ENCODE data around the gene UBTF.

DNA sequence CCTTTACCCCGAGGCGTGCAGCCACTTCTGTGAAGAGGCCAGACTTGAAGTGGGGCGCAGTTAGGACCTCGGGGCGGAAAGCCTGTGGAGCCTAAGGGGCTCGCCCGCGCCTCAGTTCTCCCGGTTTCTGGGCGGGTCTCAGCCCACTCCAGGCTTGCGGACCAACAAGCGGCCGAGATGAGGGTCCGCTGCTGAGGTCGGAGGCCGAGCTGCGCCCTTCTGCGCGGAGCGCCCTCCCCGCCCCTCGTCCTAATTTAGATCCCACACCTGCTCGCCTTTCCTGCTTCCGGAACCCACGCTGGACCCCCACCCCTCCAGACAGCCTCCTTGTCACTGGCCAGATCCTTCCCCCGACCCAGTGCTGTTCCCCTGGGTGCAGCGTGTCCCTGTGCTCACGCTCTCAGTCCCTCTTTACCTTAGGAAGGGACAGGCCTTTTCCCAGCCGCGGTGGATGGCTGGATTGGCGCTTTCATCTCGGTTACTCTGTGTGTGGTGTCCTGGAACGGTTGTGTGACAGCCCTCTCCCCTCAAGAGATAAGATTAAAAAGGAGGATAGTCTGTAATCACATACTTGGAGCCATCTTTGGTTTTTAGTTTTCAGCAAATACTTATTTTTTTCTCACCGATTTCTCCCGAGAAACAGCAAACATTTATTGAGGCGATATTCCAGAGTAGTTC is 18.9 kb downstream of the UBTF start:
- TF ChIP-seq, protein P1, sequence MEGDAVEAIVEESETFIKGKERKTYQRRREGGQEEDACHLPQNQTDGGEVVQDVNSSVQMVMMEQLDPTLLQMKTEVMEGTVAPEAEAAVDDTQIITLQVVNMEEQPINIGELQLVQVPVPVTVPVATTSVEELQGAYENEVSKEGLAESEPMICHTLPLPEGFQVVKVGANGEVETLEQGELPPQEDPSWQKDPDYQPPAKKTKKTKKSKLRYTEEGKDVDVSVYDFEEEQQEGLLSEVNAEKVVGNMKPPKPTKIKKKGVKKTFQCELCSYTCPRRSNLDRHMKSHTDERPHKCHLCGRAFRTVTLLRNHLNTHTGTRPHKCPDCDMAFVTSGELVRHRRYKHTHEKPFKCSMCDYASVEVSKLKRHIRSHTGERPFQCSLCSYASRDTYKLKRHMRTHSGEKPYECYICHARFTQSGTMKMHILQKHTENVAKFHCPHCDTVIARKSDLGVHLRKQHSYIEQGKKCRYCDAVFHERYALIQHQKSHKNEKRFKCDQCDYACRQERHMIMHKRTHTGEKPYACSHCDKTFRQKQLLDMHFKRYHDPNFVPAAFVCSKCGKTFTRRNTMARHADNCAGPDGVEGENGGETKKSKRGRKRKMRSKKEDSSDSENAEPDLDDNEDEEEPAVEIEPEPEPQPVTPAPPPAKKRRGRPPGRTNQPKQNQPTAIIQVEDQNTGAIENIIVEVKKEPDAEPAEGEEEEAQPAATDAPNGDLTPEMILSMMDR (tag by site-specific recombination; IDR thresholded peaks at IDR 0.05): peak; percentile 22; the same call in 1 of the 2 replicates
- TF ChIP-seq ZSCAN23 (tag by site-specific recombination; IDR thresholded peaks at IDR 0.05): no peak
- no peak for TF ChIP-seq ZNF138 (tag by site-specific recombination; IDR thresholded peaks at IDR 0.05; ENCODE audit: borderline replicate concordance)
- peak; percentile 53; the same call in 1 of the 2 replicates for TF ChIP-seq ZFP69B (tag by site-specific recombination; IDR thresholded peaks at IDR 0.05)
- TF ChIP-seq ZNF274 (IDR thresholded peaks at IDR 0.05; ENCODE audit: low read length): no peak
- TF ChIP-seq ZNF274 (tag by site-specific recombination; IDR thresholded peaks at IDR 0.05; ENCODE audit: borderline replicate concordance): no peak
- TF ChIP-seq, protein P2, sequence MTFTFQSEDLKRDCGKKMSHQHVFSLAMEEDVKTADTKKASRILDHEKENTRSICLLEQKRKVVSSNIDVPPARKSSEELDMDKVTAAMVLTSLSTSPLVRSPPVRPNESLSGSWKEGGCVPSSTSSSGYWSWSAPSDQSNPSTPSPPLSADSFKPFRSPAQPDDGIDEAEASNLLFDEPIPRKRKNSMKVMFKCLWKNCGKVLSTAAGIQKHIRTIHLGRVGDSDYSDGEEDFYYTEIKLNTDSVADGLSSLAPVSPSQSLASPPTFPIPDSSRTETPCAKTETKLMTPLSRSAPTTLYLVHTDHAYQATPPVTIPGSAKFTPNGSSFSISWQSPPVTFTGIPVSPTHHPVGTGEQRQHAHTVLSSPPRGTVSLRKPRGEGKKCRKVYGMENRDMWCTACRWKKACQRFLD (tag by site-specific recombination; IDR thresholded peaks at IDR 0.05): no peak
- no peak for TF ChIP-seq ZFP37 (tag by site-specific recombination; IDR thresholded peaks at IDR 0.05)
- no peak for TF ChIP-seq ZNF621 (tag by site-specific recombination; IDR thresholded peaks at IDR 0.05)
- TF ChIP-seq, protein P3, sequence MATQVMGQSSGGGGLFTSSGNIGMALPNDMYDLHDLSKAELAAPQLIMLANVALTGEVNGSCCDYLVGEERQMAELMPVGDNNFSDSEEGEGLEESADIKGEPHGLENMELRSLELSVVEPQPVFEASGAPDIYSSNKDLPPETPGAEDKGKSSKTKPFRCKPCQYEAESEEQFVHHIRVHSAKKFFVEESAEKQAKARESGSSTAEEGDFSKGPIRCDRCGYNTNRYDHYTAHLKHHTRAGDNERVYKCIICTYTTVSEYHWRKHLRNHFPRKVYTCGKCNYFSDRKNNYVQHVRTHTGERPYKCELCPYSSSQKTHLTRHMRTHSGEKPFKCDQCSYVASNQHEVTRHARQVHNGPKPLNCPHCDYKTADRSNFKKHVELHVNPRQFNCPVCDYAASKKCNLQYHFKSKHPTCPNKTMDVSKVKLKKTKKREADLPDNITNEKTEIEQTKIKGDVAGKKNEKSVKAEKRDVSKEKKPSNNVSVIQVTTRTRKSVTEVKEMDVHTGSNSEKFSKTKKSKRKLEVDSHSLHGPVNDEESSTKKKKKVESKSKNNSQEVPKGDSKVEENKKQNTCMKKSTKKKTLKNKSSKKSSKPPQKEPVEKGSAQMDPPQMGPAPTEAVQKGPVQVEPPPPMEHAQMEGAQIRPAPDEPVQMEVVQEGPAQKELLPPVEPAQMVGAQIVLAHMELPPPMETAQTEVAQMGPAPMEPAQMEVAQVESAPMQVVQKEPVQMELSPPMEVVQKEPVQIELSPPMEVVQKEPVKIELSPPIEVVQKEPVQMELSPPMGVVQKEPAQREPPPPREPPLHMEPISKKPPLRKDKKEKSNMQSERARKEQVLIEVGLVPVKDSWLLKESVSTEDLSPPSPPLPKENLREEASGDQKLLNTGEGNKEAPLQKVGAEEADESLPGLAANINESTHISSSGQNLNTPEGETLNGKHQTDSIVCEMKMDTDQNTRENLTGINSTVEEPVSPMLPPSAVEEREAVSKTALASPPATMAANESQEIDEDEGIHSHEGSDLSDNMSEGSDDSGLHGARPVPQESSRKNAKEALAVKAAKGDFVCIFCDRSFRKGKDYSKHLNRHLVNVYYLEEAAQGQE (tag by site-specific recombination; IDR thresholded peaks at IDR 0.05): no peak

All from HEK293 (cell line).